Stimulated activated CD4-positive, alpha-beta T cell treated with anti-CD3 and anti-CD28 coated beads, Interleukin-4, amount 100 ng/mL, for 1 hour (primary cell): Measurements from ENCODE around the gene SLC43A3.

ENCODE experiments used
- DNase-seq: peaks from one replicate; pipeline ENCODE4 v3.0.0-alpha.2; 2020

The SLC43A3 gene

GRCh38 chr11:57426929-57427726 is at the start of gene SLC43A3:
TSS of gene SLC43A3 (minus strand) at chr11:57427121. CDS start at chr11:57426172, 949 bp downstream.
- DNase-seq, result peak; percentile 85

GRCh38 chr11:57476047-57476756 is 49.3 kb upstream of the SLC43A3 start:
- peak; percentile 37 for DNase-seq

- DNase-seq, result no peak
Measured at GRCh38 chr11:57475671-57476046, 48.7 kb upstream of the SLC43A3 start.

- DNase-seq, result no peak
Measured at GRCh38 chr11:57475191-57475590, 48.3 kb upstream of the SLC43A3 start.

GRCh38 chr11:57474803-57475115 is 47.8 kb upstream of the SLC43A3 start:
- DNase-seq, result no peak

- DNase-seq, result peak; percentile 20
Measured at GRCh38 chr11:57474017-57474802, 47.3 kb upstream of the SLC43A3 start.

- DNase-seq, result no peak
Measured at GRCh38 chr11:57473285-57473841, 46.4 kb upstream of the SLC43A3 start.

GRCh38 chr11:57471496-57471895 is 44.6 kb upstream of the SLC43A3 start:
- no peak for DNase-seq

GRCh38 chr11:57469268-57469667 is 42.3 kb upstream of the SLC43A3 start:
- DNase-seq, result no peak

- DNase-seq, result no peak
Measured at GRCh38 chr11:57468276-57468675, 41.4 kb upstream of the SLC43A3 start.

- no peak for DNase-seq
Measured at GRCh38 chr11:57467508-57468157, 40.7 kb upstream of the SLC43A3 start.

- no peak for DNase-seq
Measured at GRCh38 chr11:57466680-57467079, 39.8 kb upstream of the SLC43A3 start.

- DNase-seq, result no peak
Measured at GRCh38 chr11:57464539-57465181, 37.7 kb upstream of the SLC43A3 start.

- no peak for DNase-seq
Measured at GRCh38 chr11:57463671-57464538, 37.0 kb upstream of the SLC43A3 start.

GRCh38 chr11:57462597-57462996 is 35.7 kb upstream of the SLC43A3 start:
- no peak for DNase-seq

- DNase-seq, result no peak
Measured at GRCh38 chr11:57461841-57462489, 35.0 kb upstream of the SLC43A3 start.

GRCh38 chr11:57460758-57461749 is 34.1 kb upstream of the SLC43A3 start:
- no peak for DNase-seq

GRCh38 chr11:57460022-57460757 is 33.3 kb upstream of the SLC43A3 start, which contains the start of gene RTN4RL2:
TSS of gene RTN4RL2 (plus strand) at chr11:57460528. CDS start at chr11:57460866, 338 bp downstream.
- peak; percentile 43 for DNase-seq
